Measurements from ENCODE around the gene KCTD16.

The KCTD16 gene

DNA sequence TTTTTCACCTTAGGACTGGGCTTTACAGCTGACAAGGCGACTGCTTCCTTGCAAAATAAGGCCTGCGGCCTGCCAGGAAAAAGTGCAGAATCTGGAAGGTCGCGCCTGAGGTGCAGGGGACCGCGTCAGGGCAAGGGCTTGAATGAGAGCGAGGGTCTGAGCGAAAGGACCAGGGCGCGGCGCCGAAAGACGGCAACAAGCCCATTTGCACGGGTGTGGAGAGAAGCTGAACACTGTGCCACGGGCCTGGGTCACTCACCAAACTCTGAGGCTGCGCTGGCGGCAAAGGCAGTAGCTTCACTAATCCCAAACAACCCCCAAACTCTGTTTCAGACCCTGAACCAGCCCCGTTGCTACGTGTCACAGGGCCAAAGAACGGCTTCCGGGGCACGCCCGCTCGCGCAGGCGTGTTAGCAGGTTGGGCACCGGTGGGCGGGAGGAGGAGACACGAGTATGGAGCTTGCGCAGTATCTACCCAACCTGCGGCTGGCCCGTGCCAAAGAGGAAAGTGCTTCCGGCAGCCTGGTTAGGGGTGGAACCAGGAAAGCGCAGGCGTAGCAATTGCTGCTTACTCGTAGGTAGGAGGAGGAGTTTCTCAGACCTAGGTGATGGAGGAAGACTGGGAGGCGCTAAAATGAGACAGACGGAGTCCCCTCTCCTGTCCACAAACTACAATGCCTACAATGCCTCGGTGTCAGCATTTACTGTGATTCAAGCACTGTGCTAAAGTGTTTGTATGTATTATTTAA lies at the start of gene KCTD16, which contains the start of gene YIPF5:
KCTD16 (plus strand) TSS at position 598 of the 749 bp plus-strand sequence.
YIPF5 (minus strand) TSS at position 384 of the 749 bp plus-strand sequence. CDS start 704 bp downstream, outside the sequence.
- peak; percentile 98 for DNase-seq

DNA sequence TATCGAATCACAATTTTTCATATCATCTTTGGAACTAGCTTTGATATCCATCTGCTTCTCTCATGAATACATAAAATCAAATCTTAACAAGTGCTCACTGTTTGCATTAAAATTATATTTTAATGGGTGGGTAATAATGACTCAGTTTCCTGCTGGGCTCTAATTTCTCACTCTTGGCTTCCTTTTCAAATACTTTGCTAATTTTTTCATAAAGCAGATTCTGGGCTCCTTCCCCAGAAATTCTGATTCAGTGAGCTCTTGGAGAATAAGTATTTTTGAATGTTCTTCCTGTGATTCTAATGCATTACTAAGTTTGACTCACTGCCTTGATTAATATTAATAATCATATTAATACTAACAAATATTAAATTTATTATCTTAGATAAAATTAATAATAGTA lies 49.1 kb upstream of the KCTD16 start:
- no peak for DNase-seq

DNA sequence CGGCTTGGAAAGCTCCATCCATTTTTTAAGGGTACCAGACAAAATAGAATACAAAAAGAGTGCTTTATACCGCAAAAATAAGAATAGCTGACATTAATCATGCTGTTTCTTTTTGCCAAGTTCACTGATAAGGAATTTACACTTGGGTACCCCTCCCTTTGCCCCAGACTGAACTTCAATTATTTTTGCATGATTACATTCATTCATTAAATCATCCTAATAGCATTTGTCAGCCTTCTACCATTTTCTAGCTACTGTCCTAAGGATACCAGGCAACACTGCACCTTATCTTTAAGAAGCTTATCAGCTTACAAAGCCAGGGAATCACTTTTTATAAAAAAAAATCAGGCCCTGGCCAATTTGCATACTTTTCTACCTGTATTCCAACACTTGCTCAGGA lies 48.6 kb upstream of the KCTD16 start:
- DNase-seq: no peak

DNA sequence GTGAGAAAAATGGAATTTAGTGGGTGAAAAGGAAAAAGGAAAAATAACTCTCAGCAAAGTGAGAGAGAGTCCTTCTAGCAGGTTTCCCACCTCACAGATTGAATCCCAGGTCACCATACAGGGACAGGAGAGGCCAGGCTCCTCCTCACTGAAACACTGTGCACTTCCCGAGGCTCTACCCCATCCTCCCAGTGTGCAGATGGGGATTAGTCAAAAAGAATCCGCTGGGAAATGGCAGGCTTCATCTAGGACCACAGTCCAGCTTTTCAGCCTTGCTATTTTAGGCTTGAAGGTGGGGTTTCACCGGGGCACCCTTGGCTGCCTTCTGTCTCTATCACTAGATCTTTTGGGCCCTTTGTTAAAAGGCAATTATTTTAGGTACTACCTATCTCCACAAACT lies 48.0 kb upstream of the KCTD16 start:
- DNase-seq: no peak

DNA sequence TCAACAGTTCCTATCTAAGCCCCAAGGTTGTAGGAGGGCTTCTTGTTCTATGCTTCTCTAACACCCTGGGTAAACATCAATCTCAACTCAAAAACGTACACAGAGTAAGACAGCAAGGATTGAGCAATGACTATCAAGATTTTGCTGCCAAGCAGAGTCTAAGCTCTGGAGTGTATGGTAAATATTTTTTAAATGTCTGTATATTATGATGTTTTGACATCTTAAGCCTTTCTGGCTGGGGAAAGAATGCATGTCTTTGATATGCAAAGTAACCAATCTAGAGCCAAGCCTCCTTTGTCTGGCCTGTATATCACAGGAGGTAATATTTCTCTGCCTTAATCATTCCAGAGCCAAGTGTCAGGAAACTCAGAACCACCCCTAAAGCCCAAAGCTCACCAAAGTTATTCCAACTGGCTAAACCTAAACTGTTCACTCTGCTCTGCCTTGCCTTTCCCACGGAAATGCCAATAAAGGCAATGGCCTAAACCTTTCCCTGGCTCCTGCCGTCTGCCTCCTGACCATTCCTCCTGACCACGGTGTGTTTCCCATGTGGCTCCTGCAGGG lies 45.4 kb upstream of the KCTD16 start:
- no peak for DNase-seq

DNA sequence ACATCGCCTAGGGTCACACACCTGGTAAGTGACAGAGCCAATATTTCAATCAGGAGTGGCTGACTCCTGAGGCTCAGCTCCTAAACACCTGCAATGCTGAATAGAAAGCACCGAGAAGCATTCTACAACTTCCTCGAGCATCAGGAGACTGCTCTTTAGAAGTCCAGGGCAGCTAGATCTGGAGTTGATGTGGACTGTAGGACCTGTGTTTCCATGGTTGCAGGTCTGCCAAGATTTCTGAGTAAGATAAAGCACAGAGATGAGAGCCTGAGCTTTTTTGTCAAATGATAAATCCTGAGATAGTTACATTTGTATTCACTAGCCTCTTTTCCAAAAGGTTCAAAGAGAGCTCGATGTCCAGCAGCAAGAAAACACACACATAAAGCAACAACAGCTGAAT lies 44.0 kb upstream of the KCTD16 start:
- DNase-seq: no peak

DNA sequence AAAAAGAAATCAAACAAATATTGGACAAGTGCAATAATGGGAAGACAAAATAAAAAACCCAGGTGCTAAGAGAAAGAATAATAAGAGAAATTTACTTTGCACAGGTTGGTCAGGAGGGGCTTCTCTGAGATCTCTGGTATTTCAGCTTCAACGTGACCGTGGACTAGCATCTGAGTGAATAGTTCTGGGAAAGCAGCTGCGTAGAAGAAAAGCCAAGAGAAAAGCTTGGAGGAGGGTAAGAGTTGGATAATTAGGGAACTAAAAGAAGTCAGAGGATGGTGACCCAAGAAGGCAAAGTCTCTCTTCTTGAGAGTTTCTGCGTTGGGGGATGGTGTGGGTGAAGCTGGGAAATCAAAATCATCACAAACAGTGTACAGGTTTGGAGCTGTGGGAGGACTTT lies 41.8 kb upstream of the KCTD16 start:
- no peak for DNase-seq

DNA sequence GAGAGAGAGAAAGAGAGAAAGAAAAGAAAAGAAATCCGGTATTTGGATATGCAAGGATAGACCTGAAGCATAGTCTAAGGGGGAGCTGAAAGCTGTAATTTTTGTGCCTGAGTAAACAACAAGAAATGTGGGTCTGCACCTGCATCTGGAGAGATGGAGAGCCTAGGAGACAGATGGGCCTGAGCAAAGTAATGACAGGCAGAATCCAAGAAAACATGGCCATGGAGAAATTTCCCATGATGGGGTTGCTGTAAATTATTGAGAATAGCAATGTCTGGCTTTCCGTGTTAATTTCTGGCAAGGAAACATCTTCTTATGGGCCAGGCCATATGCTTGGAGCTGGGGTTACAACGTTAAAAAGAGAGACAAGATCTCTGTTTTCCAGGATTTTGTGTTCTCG lies 40.4 kb upstream of the KCTD16 start:
- DNase-seq: no peak

DNA sequence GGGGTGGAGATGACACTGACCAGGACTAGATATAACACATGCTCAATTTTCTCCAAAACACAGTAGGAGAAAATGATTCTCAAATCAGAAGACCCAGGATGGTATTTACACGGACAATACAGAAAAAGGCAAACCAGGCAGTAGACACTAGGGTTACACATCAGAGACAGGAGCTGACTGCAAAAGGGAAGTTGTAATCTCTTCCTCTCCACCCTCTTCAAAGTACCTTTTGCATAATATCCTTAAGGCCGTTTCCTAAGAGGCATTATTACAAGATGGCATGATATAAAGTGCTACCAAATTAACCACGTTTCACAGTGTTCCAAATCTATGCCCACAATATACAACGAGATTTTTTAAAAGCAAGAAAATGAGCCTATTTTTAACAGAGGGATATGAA lies 39.4 kb upstream of the KCTD16 start:
- DNase-seq: no peak

DNA sequence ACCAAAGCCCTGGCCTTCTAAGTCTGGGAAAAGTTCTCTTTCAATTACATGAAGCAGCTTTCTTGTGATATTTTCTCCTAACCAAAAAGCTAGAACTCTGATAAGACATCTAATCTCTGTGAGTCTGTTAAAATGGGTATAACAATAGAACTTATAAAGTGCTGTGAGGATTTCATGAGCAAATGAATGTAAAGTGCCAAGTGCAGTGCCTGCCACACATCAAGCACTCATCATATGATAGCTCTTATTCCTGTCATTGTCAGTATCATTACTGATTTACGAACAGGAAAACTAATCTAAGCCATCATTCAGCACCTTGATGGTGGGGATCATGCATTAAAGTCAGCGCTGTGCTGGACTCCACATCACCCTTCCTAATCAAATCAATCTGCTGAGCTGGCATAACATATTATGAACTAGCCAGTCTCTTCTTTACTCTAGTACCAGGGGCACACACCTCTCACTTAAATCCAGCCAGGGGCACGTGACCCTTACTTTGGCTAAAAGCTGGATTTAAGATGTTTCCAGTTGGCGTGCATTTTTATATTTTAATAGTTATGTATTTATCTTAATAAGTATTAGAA lies 37.5 kb upstream of the KCTD16 start:
- no peak for DNase-seq

DNA sequence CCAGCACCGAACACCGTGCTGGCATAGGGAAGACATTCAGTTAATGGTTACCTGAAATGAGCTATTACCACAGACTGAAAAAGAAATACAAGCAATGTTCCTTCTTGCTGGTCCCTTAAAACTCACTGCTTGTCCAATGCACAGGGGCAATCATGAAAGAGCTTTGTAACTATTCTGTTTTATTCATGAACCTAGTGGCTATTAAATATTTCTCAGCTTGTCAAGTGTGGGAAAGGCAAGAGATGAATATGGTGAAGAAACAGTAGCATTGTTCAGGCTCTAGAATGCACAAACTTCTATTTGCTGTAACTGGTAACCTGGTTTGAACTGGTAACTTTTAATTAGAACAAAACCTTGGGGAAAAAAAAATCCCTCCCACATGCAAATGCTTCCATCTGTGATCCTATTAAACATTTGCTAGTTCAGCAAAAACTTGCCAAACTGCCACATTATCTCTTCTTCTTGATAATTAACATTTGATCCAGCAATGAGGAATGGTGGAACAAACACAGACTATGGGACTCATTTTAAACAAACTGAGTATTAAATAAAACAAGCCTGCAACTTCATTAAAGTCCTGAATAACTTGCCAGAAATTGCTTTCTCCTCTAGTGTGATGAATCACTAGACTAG lies 36.4 kb upstream of the KCTD16 start:
- no peak for DNase-seq

DNA sequence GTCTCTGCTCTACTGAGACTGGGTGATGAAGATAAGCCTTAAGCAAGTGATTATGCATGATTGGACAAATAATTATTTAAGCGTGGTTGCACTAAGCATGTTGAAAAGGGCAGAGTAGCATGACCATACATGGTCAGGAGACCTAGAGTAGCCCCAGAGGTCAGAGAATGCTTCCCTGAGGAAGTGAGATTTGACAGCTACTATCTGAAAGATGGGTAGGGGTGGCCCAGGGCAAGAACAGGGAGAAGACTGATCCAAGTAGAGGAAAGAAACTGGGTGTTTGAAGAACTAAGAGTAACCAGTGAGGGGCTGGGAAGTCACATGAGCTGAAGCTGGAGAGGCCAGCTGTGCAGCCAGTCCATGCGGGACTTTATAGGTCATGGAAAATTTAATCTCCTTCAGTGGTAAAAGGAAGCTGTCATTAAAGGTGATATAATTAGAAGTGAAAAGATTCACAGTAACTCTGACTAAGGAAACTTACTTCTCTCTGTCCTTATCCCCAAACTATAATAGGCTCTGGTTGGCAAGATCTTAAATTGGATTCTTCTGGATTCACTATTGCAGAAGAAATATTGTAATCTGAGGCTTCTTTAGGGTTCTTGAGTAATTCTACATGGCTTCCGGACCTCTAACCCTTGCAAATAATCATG lies 35.4 kb upstream of the KCTD16 start:
- no peak for DNase-seq

DNA sequence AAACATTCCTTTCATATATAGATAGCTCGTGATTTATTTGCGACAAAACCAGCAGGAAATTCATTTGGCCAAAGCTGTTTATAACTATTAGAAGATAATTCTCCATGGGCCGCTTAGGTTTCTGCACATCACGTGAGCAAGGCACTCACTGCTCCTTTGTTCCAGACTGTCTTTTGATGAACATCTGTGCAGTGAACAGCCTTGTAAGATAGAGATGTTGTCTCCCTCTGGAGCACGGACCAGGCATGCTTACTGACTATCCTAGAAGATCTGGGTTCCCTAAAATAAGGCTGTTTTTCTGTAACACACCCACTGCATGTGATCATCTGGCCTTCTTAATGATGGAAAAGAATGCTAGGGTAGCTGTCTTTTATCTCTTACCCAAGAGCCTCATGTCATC lies 31.1 kb upstream of the KCTD16 start:
- DNase-seq: no peak

DNA sequence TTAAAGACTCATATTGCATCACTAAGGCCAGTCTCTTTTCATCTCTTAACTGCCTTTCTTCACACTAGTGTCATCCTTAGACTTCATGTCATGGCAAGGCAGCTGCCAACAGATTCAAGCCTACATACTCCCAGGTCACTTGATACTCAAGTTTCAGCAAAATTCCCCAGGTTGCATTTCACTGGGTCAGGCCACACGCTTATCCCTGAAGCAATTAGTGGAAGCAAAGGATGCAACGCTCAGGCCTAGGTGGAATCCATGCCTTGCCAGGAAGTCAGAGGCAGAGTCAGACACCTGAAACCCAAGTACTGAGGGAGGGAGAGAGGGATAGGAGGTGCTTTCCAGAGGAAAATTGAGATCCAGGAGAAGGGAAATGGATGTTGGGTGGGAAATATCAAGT lies 29.1 kb upstream of the KCTD16 start:
- DNase-seq: no peak

DNA sequence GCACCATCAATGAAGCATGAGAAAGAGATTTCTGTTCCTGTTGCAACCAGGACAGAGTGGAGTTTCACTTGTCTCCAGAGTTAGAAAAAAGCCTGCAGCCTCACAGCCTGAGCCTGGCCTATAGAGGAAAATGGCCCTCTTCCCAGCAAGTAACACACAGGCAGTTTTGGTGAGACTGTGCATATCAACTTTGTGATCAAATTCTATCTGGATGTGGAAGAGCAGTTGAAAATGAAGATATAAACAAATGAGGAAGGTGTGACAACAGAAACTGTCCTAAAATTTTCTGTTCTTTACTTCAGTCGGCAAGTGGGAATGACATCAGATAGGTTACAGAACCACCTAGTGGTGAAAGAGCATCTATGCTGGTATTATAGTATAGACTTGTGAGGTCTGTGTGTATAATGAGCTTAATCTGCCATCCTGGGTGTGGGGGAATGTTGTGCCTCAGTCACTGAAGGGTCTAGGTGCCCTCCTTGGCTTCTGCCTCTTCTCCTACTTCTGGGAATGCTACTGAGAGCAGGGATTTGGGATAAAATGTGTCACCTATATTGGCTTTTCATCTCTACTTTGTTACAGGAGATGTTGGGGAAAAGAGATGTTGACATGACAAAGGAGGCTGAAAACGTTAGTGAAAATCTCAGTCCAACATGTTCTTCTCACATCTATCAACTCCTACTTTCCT lies 28.4 kb upstream of the KCTD16 start:
- peak in 1 of 2 donors; percentile 26 for DNase-seq

DNA sequence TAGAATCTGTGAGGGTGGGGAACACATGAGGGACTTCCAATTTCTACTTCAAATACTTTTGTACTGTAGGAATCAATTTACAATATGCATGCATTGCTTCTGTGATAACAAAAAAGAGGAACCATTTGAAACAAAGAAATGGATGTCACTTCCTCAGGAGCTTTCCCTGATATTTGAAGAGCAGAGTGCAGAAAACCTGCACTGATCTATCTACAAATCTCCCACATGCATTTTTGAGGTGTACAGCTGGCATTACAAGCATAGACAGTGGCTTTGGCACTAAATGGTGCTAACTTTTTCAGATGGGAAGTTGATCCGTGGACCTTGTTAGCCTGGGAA lies 27.9 kb upstream of the KCTD16 start:
- DNase-seq: no peak

DNA sequence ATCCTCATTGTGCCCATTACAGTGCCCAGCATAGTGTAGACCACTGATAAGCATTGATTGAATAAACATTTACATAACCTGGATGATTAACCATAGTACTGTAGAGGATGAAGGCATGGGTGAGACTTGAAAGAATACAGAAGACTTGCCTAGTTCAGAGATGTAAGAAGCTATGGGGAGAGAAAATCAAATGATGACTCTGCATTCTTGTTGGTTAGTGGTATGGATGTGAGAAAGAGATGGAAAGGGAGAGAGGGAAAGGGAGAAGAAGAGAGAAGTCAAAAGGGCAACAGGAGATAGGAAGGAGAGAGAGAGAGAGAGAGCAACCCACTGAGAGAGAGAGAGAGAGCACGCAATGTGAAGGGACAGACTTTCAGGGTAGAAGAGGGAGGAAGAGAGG lies 27.0 kb upstream of the KCTD16 start:
- DNase-seq: no peak

DNA sequence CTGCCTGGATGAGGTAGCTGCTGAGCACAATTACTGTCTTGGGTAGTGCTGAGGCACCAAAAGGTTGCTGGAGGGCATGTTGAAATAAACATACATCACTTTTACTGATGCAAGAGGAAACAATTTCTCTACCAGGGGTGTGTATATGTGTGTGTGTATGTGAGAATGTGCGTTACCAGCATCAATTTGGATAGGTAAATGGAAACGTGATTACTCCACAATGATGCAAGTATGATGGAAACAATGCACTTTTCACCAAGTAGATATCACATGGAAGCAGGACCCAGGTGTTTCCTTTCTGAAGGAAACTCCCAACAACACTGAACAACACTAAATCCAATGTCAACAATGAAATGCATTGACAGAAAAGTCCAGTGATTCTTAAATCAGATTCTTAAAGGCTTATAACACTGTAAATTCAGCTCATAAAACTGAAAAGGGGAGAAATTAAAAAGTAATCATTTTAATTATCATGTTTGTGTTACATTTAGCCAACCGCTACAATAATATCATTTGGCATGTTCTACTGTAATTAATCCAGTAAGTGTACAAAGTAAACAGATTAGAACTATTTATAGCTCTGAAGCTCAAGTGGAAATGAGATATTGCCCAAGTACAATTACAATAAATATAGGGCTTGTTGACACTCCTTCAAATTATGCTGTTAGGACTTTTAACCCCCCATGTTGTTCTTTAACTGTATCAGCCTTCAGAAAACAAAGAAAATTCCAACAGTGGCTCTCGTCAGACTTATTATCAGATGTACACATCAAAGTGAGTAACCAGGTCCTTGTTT lies 25.5 kb upstream of the KCTD16 start:
- no peak for DNase-seq

DNA sequence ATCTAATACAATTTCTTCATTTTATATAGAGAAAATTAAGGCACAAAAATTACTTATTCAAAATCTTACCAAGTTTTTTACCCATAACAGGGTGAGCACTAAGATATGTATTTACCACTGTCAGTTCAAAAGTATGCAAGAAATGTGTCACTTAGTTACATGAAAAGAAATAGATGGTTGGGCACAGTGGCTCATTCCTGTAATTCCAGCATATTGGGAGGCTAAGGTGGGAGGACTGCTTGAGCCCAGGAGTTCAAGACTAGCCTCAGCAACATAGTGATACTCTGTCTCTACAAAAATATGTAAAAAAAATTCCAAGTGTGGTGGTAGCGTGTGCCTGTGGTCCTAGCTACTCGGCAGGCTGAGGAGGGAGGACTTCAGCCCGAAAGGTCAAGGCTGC lies 19.6 kb upstream of the KCTD16 start:
- DNase-seq: no peak

DNA sequence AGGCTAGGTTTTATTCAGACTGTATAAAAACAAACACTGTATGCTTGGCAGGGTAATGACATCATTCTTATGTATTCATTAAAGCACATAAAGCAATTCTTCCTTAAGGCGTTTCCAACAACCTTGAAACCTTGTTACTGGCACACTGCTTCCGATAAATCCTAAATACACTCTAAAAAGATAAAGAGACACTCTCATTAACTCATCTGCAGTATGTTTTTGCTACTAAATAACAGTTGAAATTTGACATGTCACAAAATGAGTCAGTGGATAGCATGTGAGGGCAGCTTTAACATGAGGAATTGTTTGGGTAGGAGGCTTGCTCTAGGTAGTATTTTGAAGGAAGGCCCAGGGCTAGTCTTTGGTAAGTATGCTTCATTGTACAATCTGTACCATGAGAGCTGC lies 13.9 kb upstream of the KCTD16 start:
- DNase-seq: no peak

DNA sequence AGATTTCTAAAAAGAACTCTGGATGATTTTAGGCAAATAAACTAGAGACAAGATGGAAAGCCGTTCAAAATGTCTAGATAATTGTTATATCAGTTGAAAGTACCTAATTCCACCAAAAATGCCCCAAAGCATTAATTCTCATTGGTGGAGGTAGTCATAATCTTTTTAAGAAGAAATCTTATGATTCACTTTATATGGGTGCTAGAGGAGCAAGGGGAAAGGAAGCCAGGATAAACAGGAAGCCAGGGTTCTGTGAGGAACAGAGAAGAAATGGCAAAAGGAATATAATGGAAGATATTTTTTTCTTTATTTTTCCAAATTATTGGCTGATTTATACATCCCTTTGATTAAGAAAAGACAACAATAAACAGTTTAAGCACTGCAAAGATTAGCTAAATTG lies 8.0 kb upstream of the KCTD16 start:
- DNase-seq: no peak

DNA sequence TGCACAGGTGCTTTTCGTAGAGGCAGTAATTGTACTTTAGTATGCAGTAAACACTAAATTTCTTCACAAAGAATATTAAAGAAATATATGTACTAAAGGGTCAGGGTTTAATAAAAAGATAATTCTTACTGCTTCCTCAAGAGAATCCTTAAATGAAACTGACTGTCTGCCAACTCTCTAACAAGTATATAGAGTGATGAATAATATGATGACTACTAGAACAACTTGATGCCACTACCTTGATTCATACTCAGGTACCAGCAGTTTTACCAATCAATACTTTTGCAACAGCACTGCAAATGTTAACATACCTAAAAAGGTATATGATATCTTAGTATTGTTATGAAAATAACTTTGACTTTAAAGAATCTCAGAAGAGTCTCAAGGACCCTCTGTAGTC lies 4.0 kb upstream of the KCTD16 start:
- no peak for DNase-seq

All from CD4-positive, alpha-beta T cell treated with Interleukin-4 for 1 hour (primary cell).